GM12801 (cell line): ENCODE measurements around the gene TICAM2.

ENCODE experiments used
- TF ChIP-seq, protein P1 (sequence below): IDR thresholded peaks from one replicate; pipeline ENCODE4 v1.5.1; 2011; ENCODE audit warnings: control low read depth; ENCODE audit not compliant: insufficient read length; ENCODE audit errors: extremely low read depth

The TICAM2 gene

DNA sequence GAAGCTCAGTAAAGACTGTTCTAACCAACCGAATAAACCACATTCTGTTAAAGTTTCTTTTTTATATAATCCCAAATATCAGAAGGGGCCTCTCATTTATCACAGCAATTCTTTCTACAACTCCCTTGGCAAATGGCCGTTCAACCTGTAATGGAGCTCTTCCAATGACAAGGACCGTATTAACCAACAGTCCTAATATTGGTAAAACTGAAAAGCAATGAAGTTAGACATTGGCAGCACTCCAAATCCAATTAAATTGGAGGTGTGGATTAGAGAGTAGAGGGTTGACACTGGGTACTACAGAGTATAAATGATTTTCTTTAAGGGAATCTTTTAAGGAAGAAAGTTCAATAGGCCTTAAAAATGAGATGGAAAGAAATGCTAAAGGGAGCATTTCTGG, 22.7 kb upstream of the TICAM2 start:
- TF ChIP-seq, protein P1, sequence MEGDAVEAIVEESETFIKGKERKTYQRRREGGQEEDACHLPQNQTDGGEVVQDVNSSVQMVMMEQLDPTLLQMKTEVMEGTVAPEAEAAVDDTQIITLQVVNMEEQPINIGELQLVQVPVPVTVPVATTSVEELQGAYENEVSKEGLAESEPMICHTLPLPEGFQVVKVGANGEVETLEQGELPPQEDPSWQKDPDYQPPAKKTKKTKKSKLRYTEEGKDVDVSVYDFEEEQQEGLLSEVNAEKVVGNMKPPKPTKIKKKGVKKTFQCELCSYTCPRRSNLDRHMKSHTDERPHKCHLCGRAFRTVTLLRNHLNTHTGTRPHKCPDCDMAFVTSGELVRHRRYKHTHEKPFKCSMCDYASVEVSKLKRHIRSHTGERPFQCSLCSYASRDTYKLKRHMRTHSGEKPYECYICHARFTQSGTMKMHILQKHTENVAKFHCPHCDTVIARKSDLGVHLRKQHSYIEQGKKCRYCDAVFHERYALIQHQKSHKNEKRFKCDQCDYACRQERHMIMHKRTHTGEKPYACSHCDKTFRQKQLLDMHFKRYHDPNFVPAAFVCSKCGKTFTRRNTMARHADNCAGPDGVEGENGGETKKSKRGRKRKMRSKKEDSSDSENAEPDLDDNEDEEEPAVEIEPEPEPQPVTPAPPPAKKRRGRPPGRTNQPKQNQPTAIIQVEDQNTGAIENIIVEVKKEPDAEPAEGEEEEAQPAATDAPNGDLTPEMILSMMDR: no peak

DNA sequence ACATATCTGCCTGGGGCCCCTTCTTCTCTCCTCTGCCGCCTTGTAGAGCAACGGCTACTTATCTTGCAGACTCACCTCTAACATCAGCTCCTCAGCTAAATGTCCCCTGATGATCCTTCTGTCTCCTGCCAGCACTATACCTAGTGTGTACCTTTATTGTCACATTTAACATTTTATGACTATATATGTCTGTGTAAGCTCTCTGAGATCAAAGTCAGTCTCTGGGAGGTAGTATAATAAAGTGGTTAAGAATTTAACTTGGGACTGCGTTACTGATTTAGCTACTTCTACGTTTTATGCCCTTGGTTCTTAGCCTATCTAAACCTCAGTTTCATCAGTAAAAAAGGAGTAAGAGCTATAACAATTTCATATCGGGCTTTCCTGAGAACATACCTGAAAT, 21.4 kb upstream of the TICAM2 start:
- TF ChIP-seq, protein P1: no peak

DNA sequence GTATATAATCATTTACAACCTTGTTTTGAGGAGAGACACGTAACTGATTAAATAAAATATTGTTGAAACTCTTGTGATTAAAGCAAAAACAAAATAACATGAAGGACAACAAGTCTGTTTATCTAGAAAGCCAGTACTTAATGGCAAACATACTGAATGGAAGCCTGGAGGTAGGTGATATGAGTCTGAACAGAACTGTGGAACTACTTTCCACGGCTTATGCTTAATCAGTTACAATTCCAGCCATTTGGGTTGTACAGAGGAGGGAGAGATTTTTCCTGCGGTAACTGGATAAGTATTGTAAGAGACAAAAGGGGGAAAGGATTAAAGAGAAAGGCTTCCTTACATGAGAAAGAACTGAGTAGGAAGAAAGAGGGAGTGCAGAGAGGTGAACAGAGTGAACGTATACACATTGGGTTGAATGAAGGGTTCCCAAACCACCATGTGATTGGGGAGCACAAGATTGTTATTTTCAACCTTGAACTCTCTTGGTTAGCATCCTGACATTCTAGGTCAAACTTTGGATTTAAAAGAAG, 19.2 kb upstream of the TICAM2 start:
- TF ChIP-seq, protein P1: no peak

DNA sequence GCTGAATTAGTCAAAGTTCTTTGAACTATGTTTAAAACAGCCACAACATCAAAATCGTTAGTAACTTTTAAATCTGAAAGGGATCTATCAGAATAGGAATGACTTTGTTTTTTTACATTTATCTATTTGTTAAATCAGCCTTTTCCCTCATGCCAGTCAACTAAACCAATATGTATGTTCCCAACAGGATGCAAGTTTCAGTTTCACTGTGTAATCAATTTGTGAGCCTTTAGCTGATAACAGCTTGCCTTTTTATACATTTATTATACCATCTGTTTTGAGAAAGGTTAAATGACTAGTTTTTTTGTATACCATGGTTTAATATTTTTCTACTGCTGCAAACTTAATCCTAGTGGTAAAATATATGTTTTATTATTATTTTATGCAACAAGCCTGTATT, 14.6 kb upstream of the TICAM2 start:
- TF ChIP-seq, protein P1: no peak

DNA sequence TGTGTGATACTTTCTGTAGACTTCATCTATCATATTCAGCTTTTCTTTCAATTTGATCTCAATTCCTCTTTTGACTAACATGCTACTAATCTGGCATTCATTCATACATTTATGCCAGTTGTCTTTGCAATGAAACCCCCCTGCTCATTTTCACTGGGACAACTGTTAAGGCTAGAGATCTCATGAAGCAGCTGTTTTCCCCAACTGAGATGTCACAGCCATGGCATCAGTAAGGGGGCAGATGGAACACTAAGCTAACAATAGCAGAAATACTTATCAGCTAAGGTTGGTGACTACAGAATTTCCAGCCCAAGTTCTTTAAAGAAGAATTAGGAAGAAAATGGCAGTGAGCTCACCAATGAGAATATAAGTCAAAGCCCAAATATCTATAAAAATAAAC, 14.2 kb upstream of the TICAM2 start:
- TF ChIP-seq, protein P1: no peak

DNA sequence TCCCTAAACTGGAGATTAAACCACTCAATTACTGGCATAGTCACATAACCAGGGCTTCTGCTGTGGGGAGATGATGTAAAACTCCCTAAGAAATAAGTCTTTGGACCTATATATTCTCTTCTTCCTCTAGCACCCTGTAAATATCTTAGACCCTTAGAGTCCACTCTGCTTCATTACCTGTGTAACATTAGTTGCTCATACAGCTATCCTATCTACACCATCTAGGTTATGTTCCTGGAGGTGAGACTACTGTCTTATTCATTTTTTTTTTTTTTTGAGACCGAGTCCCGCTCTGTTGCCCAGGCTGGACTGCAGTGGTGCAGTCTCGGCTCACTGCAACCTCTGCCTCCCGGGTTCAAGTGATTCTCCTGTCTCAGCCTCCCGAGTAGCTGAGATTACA, 9.6 kb upstream of the TICAM2 start:
- TF ChIP-seq, protein P1: no peak

DNA sequence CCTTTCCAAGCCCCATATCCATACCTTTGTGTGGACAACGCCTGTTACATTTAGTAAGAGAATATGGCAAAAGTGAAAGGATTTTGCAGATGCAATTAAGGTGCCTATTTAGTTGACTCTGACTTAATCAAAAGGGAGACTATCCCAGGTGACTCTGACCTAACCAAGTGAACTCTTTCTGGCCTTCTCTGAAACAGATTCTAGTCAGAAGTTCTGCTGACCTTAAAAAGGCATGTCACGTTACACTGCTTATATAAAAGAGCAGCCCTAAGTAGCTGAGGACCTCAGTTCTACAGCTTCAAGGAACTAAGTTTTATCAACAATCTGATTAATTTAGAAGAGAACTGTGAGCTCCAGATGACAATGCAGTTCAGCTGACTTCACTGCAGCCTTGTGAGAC, 5.7 kb upstream of the TICAM2 start:
- TF ChIP-seq, protein P1: no peak

DNA sequence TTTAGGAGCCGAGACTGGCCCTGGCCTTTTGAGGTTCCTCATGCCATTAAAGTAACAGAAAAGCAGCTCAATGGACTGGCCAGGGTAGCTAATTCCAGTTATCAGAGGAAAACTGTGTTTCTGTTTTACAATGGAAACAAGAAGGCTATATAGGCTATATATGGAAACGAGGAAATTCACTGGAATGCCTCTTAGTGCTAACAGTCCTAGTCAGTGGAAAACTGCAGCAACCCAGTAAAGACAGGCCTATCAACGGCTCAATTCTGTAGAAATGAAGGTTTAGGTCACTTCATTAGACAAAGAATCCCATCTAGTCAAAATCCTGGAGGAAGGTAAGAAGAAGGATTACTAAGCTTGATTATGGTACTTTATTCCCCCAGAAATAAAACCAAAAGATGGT, 3.2 kb upstream of the TICAM2 start:
- TF ChIP-seq, protein P1: no peak
